ENCODE data around the gene VPS9D1.
"Not testable (repeated sequence)": the region's sequence is repeated elsewhere in the genome, so short reads cannot be mapped to it uniquely, and the experiment has no call there.

The VPS9D1 gene

GRCh38 chr16:89687092-89687940 is 33.4 kb downstream of the VPS9D1 start:
- no peaks in the 10 kb centered on the region for H3K27me3 ChIP-seq (ENCODE audit: control insufficient read depth in 1 of 2, insufficient read depth in 2 of 2, low read length in 2 of 2)

GRCh38 chr16:89686520-89687091 is 34.1 kb downstream of the VPS9D1 start, which contains the start of gene CDK10:
TSS of gene CDK10 (plus strand) at chr16:89686689. CDS start at chr16:89686711, 22 bp downstream.
- H3K9ac ChIP-seq (ENCODE audit: low read depth in 1 of 2, low read length in 2 of 2): peak within 1 kb of the TSS; percentile 62 to 80
- H3K36me3 ChIP-seq (ENCODE audit: control insufficient read depth in 1 of 2, insufficient read depth in 2 of 2, low read length in 2 of 2): peaks cover 14 to 24% of the 10 kb centered on the region in 2 donors
- H3K27me3 ChIP-seq (ENCODE audit: control insufficient read depth in 1 of 2, insufficient read depth in 2 of 2, low read length in 2 of 2): no peaks in the 10 kb centered on the region
- no peaks in the 10 kb centered on the region for H3K9me3 ChIP-seq (ENCODE audit: control insufficient read depth in 1 of 2, low read length in 2 of 2)
- peak within 1 kb of the TSS; percentile 82 to 89 for H3K4me3 ChIP-seq (ENCODE audit: low read depth in 1 of 2, low read length in 2 of 2)
- peak within 1 kb of the TSS; percentile 76 for H3K27ac ChIP-seq (ENCODE audit: low read depth, low read length)
- H3K4me1 ChIP-seq (ENCODE audit: control insufficient read depth in 1 of 2, insufficient read depth in 2 of 2, low read length in 2 of 2): peaks cover 7 to 15% of the 10 kb centered on the region in 2 donors

More at GRCh38 chr16:89687092-89687940, 33.4 kb downstream of the VPS9D1 start:
- H3K9me3 ChIP-seq (ENCODE audit: control insufficient read depth in 1 of 2, low read length in 2 of 2): no peaks in the 10 kb centered on the region
- peak overlapping the region; percentile 76 for H3K27ac ChIP-seq (ENCODE audit: low read depth, low read length)
- peaks cover 7 to 15% of the 10 kb centered on the region in 2 donors for H3K4me1 ChIP-seq (ENCODE audit: control insufficient read depth in 1 of 2, insufficient read depth in 2 of 2, low read length in 2 of 2)
- peak overlapping the region; percentile 82 to 89 for H3K4me3 ChIP-seq (ENCODE audit: low read depth in 1 of 2, low read length in 2 of 2)
- H3K36me3 ChIP-seq (ENCODE audit: control insufficient read depth in 1 of 2, insufficient read depth in 2 of 2, low read length in 2 of 2): peaks cover 20 to 31% of the 10 kb centered on the region in 2 donors
- peak overlapping the region; percentile 62 to 77 for H3K9ac ChIP-seq (ENCODE audit: low read depth in 1 of 2, low read length in 2 of 2)

DNA sequence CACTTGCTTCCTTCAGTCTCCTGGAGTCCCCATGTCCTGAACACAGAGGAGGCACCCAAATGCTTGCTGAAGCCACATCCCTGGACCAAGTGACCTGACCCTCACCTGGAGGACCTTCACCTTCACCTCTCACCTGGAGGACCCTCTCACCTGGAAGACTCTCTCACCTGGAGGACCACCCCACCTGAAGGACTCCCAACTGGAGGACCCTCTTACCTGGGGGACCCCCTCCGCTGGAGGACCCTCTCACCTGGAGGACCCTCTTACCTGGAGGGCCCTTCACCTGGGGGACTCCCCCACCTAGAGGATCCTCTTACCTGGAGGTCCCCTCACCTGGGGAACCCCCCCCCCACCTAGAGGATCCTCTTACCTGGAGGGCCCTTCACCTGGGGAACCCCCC is 34.8 kb downstream of the VPS9D1 start:
- peaks cover 7 to 15% of the 10 kb centered on the region in 2 donors for H3K4me1 ChIP-seq (ENCODE audit: control insufficient read depth in 1 of 2, insufficient read depth in 2 of 2, low read length in 2 of 2)
- no peak overlapping the region for H3K9ac ChIP-seq (ENCODE audit: low read depth in 1 of 2, low read length in 2 of 2)
- no peaks in the 10 kb centered on the region for H3K27me3 ChIP-seq (ENCODE audit: control insufficient read depth in 1 of 2, insufficient read depth in 2 of 2, low read length in 2 of 2)
- H3K9me3 ChIP-seq (ENCODE audit: control insufficient read depth in 1 of 2, low read length in 2 of 2): no peaks in the 10 kb centered on the region
- H3K4me3 ChIP-seq (ENCODE audit: low read depth in 1 of 2, low read length in 2 of 2): no peak overlapping the region
- H3K36me3 ChIP-seq (ENCODE audit: control insufficient read depth in 1 of 2, insufficient read depth in 2 of 2, low read length in 2 of 2): peaks cover 11 to 18% of the 10 kb centered on the region in 2 donors
- no peak overlapping the region for H3K27ac ChIP-seq (ENCODE audit: low read depth, low read length)

DNA sequence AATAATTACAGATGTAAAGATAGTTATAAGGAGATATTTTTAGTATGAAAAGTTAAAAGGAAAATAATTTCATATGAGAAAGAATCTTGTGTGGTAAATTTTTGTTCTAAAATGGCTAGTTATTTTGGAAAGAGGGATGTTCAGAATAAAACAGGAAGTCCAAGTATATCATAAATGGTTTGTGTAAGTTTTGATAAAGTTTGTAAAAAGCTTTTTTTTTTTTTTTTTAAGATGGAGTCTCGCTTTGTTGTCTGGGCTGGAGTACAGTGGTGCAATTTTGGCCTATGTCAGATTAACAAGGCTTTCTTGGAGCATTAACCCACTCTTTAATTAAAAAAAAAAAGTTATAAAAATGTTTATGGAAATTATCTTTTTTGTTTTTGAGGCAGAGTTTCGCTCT is 42.4 kb downstream of the VPS9D1 start:
- no peak overlapping the region for H3K9ac ChIP-seq (ENCODE audit: low read depth in 1 of 2, low read length in 2 of 2)
- H3K4me1 ChIP-seq (ENCODE audit: control insufficient read depth in 1 of 2, insufficient read depth in 2 of 2, low read length in 2 of 2): no peaks in the 10 kb centered on the region
- no peak overlapping the region for H3K4me3 ChIP-seq (ENCODE audit: low read depth in 1 of 2, low read length in 2 of 2)
- no peaks in the 10 kb centered on the region for H3K27me3 ChIP-seq (ENCODE audit: control insufficient read depth in 1 of 2, insufficient read depth in 2 of 2, low read length in 2 of 2)
- no peaks in the 10 kb centered on the region for H3K9me3 ChIP-seq (ENCODE audit: control insufficient read depth in 1 of 2, low read length in 2 of 2)
- no peak overlapping the region for H3K27ac ChIP-seq (ENCODE audit: low read depth, low read length)
- no peaks in the 10 kb centered on the region for H3K36me3 ChIP-seq (ENCODE audit: control insufficient read depth in 1 of 2, insufficient read depth in 2 of 2, low read length in 2 of 2)

DNA sequence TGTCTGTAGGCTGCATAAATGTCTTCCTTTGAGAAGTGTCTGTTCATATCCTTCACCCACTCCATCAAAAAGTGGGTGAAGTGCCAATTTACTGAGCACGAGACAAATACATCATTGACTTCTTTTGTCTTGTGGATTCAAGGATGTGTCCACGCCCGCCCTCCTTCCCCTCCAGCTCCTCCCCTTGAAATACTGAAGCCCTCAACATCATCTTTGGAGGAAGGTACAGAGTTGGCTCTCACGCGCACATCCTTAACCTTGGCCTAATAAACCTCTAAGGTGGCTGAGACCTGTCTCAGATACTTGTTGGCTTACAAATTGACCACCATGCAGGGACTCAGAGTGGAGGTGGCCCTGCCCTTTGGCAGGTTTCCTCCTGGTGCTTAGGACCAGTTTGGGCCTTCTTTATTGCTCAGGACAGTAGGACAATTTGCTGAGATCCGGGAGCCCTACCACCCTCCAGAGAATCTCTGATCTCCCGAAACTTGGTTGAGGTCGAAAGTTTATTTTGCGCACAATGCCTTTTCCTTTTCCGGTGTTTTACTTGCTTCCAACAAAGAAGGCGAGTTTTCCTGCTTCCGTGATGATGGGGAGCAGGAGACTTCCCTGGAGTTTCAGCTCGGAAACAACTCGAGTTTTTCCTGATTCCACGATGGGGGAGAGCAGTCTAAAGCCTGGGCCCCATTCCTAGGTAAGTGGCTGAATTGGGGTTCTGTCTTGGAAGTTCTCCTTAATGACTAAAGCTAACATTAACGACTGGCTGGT is 48.3 kb downstream of the VPS9D1 start:
- H3K27me3 ChIP-seq (ENCODE audit: control insufficient read depth in 1 of 2, insufficient read depth in 2 of 2, low read length in 2 of 2): no peaks in the 10 kb centered on the region
- H3K27ac ChIP-seq (ENCODE audit: low read depth, low read length): no peak overlapping the region
- no peaks in the 10 kb centered on the region for H3K9me3 ChIP-seq (ENCODE audit: control insufficient read depth in 1 of 2, low read length in 2 of 2)
- H3K4me1 ChIP-seq (ENCODE audit: control insufficient read depth in 1 of 2, insufficient read depth in 2 of 2, low read length in 2 of 2): peaks cover 16 to 21% of the 10 kb centered on the region in 2 donors
- H3K36me3 ChIP-seq (ENCODE audit: control insufficient read depth in 1 of 2, insufficient read depth in 2 of 2, low read length in 2 of 2): no peaks in the 10 kb centered on the region
- H3K4me3 ChIP-seq (ENCODE audit: low read depth in 1 of 2, low read length in 2 of 2): no peak overlapping the region
- no peak overlapping the region for H3K9ac ChIP-seq (ENCODE audit: low read depth in 1 of 2, low read length in 2 of 2)

DNA sequence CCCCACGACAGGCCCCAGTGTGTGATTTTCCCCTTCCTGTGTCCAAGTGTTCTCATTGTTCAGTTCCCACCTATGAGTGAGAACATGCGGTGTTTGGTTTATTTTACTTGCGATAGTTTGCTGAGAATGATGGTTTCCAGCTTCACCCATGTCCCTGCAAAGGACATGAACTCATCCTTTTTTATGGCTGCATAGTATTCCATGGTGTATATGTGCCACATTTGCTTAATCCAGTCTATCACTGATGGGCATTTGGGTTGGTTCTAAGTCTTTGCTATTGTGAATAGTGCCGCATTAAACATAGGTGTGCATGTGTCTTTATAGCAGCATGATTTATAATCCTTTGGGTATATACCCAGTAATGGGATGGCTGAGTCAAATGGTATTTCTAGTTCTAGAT is 49.1 kb downstream of the VPS9D1 start:
- H3K27me3 ChIP-seq (ENCODE audit: control insufficient read depth in 1 of 2, insufficient read depth in 2 of 2, low read length in 2 of 2); H3K9ac ChIP-seq (ENCODE audit: low read depth in 1 of 2, low read length in 2 of 2); H3K36me3 ChIP-seq (ENCODE audit: control insufficient read depth in 1 of 2, insufficient read depth in 2 of 2, low read length in 2 of 2); H3K27ac ChIP-seq (ENCODE audit: low read depth, low read length); H3K4me3 ChIP-seq (ENCODE audit: low read depth in 1 of 2, low read length in 2 of 2); H3K9me3 ChIP-seq (ENCODE audit: control insufficient read depth in 1 of 2, low read length in 2 of 2): not testable (repeated sequence)
- H3K4me1 ChIP-seq (ENCODE audit: control insufficient read depth in 1 of 2, insufficient read depth in 2 of 2, low read length in 2 of 2): peaks cover 16 to 21% of the 10 kb centered on the region in 2 donors

DNA sequence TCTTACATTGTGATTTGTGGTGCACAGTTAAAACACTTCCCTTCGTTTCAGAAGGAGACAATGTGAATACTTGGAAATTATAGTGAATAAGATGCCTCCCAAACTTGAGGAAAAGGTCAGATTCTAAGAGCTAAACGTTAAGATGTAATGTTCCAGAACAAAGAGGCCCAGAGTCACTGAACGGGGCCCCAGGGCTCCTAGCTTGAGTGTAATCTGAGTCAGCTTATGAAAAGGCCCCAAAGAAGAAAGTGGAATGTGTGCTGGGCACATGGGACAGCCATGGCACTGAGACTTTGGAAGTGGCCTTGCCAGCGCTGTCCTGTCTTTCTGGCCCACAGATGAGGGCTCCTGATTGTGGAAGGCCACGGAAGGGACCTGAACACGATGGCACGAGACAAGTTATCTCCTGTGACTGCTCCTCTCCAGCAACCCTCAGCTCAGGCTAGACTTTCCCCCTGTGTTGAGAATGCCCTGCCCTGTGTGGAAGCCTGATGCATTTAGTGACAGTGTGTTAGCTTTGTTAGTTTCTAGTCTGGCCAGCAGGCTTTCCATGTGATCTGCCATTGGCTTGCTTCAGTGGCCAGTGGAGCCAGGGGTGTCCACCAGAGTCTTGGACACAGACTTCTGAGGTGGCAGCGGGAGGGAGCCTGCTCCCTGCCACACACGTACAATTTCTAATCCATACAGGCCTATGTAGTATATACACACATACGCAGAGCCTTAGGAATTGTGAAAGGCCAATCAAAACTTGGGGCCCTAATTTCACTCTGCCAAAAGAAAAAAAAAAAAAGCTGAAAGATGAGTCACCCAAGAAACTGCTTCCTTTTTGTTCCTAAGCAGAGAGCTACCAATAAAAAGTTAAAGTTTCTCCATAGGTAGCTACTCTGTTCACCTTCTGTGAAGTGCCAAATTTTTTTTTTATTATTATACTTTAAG is 49.9 kb downstream of the VPS9D1 start:
- Histone ChIP-seq H3K4me1 (ENCODE audit: control insufficient read depth in 1 of 2, insufficient read depth in 2 of 2, low read length in 2 of 2) (peaks cover 16 to 21% of the 10 kb centered on the region in 2 donors), H3K27me3 (ENCODE audit: control insufficient read depth in 1 of 2, insufficient read depth in 2 of 2, low read length in 2 of 2) (no peaks in the 10 kb centered on the region), H3K36me3 (ENCODE audit: control insufficient read depth in 1 of 2, insufficient read depth in 2 of 2, low read length in 2 of 2) (no peaks in the 10 kb centered on the region), H3K27ac (ENCODE audit: low read depth, low read length) (no peak overlapping the region), H3K9me3 (ENCODE audit: control insufficient read depth in 1 of 2, low read length in 2 of 2) (no peaks in the 10 kb centered on the region), H3K4me3 (ENCODE audit: low read depth in 1 of 2, low read length in 2 of 2) (no peak overlapping the region), H3K9ac (ENCODE audit: low read depth in 1 of 2, low read length in 2 of 2) (no peak overlapping the region)

DNA sequence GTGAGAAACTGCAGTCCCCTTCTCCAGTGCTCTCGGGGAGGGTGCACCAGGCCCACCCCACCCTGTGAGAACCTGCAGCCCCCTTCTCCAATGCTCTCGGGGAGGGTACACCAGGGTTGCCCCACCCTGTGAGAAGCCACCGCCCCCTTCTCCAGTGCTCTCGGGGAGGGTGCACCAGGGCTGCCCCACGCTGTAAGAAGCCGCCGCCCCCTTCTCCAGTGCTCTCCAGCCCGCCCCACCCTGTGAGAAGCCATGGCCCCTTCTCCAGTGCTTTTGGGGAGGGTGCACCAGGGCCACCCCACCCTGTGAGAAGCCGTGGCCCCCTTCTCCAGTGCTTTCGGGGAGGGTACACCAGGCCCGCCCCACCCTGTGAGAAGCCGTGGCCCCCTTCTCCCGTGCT is 50.9 kb downstream of the VPS9D1 start:
- H3K36me3 ChIP-seq (ENCODE audit: control insufficient read depth in 1 of 2, insufficient read depth in 2 of 2, low read length in 2 of 2): peaks cover 0 to under 1% of the 10 kb centered on the region in 2 donors
- no peaks in the 10 kb centered on the region for H3K27me3 ChIP-seq (ENCODE audit: control insufficient read depth in 1 of 2, insufficient read depth in 2 of 2, low read length in 2 of 2)
- H3K4me3 ChIP-seq (ENCODE audit: low read depth in 1 of 2, low read length in 2 of 2): no peak overlapping the region
- peaks cover 16 to 21% of the 10 kb centered on the region in 2 donors for H3K4me1 ChIP-seq (ENCODE audit: control insufficient read depth in 1 of 2, insufficient read depth in 2 of 2, low read length in 2 of 2)
- H3K9me3 ChIP-seq (ENCODE audit: control insufficient read depth in 1 of 2, low read length in 2 of 2): no peaks in the 10 kb centered on the region
- H3K9ac ChIP-seq (ENCODE audit: low read depth in 1 of 2, low read length in 2 of 2): no peak overlapping the region
- no peak overlapping the region for H3K27ac ChIP-seq (ENCODE audit: low read depth, low read length)

DNA sequence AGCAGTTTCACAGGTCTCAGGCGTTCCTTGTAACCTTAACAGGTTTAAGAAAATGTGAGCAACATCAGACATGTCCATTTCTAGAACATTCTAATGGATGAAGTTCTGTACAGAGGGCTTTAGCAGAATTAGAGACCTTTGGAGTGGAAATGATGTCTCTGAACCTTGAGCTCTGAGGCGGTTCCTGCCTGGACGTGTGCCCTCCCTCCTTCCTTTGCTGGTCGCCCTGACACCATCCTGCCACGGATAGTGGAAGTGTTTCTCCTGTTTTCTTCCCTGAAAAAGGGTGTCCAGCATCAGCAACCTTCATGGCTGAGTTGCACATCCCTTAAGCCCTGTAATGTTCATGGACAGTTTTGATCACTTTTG is 51.9 kb downstream of the VPS9D1 start:
- peak overlapping the region; percentile 46 to 55 for H3K4me3 ChIP-seq (ENCODE audit: low read depth in 1 of 2, low read length in 2 of 2)
- peak overlapping the region; percentile 74 for H3K27ac ChIP-seq (ENCODE audit: low read depth, low read length)

More for the DNA sequence above, 51.9 kb downstream of the VPS9D1 start:
- Histone ChIP-seq H3K9ac (ENCODE audit: low read depth in 1 of 2, low read length in 2 of 2) (peak overlapping the region in 1 of 2 donors; percentile 43), H3K9me3 (ENCODE audit: control insufficient read depth in 1 of 2, low read length in 2 of 2) (no peaks in the 10 kb centered on the region), H3K36me3 (ENCODE audit: control insufficient read depth in 1 of 2, insufficient read depth in 2 of 2, low read length in 2 of 2) (peaks cover 0 to 7% of the 10 kb centered on the region in 2 donors), H3K4me1 (ENCODE audit: control insufficient read depth in 1 of 2, insufficient read depth in 2 of 2, low read length in 2 of 2) (peaks cover 16 to 21% of the 10 kb centered on the region in 2 donors), H3K27me3 (ENCODE audit: control insufficient read depth in 1 of 2, insufficient read depth in 2 of 2, low read length in 2 of 2) (no peaks in the 10 kb centered on the region)

All from duodenal mucosa (tissue), 2 donors.